K562 (cell line): ENCODE data around the gene IDI1. TPM values are rescaled to one million over a fixed set of nuclear protein-coding genes. Genes with fewer than 3 reads are reported as not detected.

Experiments
- ATF1 ChIP-seq, 2 experiments: fragments of 450-650 bp in 1 of 2; IDR thresholded peaks; 2 replicates each; pipeline ENCODE4 v1.6.1; 2016; ENCODE audit warnings: missing compliant biosample characterization in 1 of 2, missing genetic modification characterization in 1 of 2
- ETS2 ChIP-seq: IDR thresholded peaks from 2 replicates; pipeline ENCODE4 v1.6.1; 2016; ENCODE audit warnings: borderline replicate concordance, missing genetic modification characterization, mild to moderate bottlenecking, moderate library complexity, missing compliant biosample characterization; ENCODE audit not compliant: poor library complexity, severe bottlenecking
- PREB ChIP-seq: sonication (generic); formaldehyde crosslinking; IDR thresholded peaks from 2 replicates; pipeline ENCODE4 v1.8.1; 2023; ENCODE audit warnings: mild to moderate bottlenecking, missing genetic modification reagents
- SIX5 ChIP-seq, 2 experiments: IDR thresholded peaks; 2 replicates each; pipeline ENCODE4 v1.6.1; 2011; ENCODE audit warnings: low read length in 2 of 2, borderline replicate concordance in 1 of 2, low read depth in 1 of 2, mild to moderate bottlenecking in 1 of 2, moderate library complexity in 1 of 2; ENCODE audit not compliant: insufficient read depth in 1 of 2
- TRIM28 ChIP-seq: fragments of 450-650 bp; IDR thresholded peaks from 2 replicates; pipeline ENCODE4 v1.6.1; 2017
- ZBTB40 ChIP-seq, 2 experiments: fragments of 450-650 bp in 1 of 2; sonication (generic) in 1 of 2; formaldehyde crosslinking in 1 of 2; IDR thresholded peaks; 2 replicates each; pipeline versions ENCODE4 v1.7.1 to v1.9.0; 2016 to 2022; ENCODE audit warnings: inconsistent platforms in 1 of 2, mild to moderate bottlenecking in 1 of 2, missing genetic modification reagents in 1 of 2
- ZNF318 ChIP-seq, 2 experiments: fragments of 450-650 bp; IDR thresholded peaks; 2 replicates each; pipeline ENCODE4 v1.6.1; 2016; ENCODE audit warnings: mild to moderate bottlenecking in 2 of 2, borderline replicate concordance in 1 of 2, low read depth in 1 of 2, moderate library complexity in 1 of 2
- polyA plus RNA-seq, 8 experiments: library from polyadenylated mRNA; depleted of rRNA in 4 of 8; stranded (reverse) in 5 of 8; unstranded in 3 of 8; fragments of >200 nt; fragmentation: Nextera tagmentation in 2 of 8; fragmentation: Illumina TruSeq in 1 of 8; extraction: Ambion mirVana in 2 of 8; extraction: Trizol in 1 of 8; gene quantifications; 2 replicates each; pipeline versions ENCODE4 v1.2.1 to v1.2.3, GENCODE V29; 2011 to 2014; ENCODE audit warnings: inconsistent platforms in 1 of 8, missing spikeins in 1 of 8
- total RNA-seq, 7 experiments: library from RNA; depleted of rRNA in 6 of 7; stranded (reverse); fragments of >200 nt in 6 of 7; fragmentation: Illumina TruSeq in 2 of 7; extraction: Trizol in 2 of 7; gene quantifications; 2 replicates each; pipeline versions ENCODE4 v1.2.1 to v1.2.3, GENCODE V29; 2011 to 2021; ENCODE audit warnings: low replicate concordance in 1 of 7

Gene IDI1
- total and polyA plus RNA-seq, 9 of the 15 experiments (the other 6 are each of a cell fraction or from before 2014, with no cell fraction given) = 70.0 to 265 (median 119) TPM

GRCh38 chr10:1049425-1049958 is 573 bp upstream of the IDI1 start (continued):
- TF ChIP-seq ZBTB40 (IDR thresholded peaks at IDR 0.05) (no peak), ZBTB40 (CRISPR knock-in tag; IDR thresholded peaks at IDR 0.05) (no peak), SIX5 (IDR thresholded peaks at IDR 0.05; ENCODE audit: borderline replicate concordance in 1 of 2, insufficient read depth in 1 of 2, low read depth in 1 of 2, low read length in 2 of 2) (no peak), TRIM28 (peak; percentile 56; the same call in 1 of the 2 replicates), ETS2 (tag) (no peak), ATF1 (CRISPR knock-in tag; IDR thresholded peaks at IDR 0.05) (peak; percentile 56; the same call in 1 of the 2 replicates), ATF1 (tag; IDR thresholded peaks at IDR 0.05) (no peak), PREB (CRISPR knock-in tag) (0 out of 2 replicates have a peak, but pooled peaks have one; percentile 17), ZNF318 (IDR thresholded peaks at IDR 0.05; ENCODE audit: borderline replicate concordance in 1 of 2, low read depth in 1 of 2) (no peak)
